ENCODE measurements around the gene GOLIM4. TPM values are rescaled to one million over a fixed set of nuclear protein-coding genes. Genes with fewer than 3 reads are reported as not detected.

The GOLIM4 gene
- polyA plus RNA-seq, 2 of the 4 experiments (the other 2 are of a cell fraction), result 22.4 to 23.6 TPM

DNA sequence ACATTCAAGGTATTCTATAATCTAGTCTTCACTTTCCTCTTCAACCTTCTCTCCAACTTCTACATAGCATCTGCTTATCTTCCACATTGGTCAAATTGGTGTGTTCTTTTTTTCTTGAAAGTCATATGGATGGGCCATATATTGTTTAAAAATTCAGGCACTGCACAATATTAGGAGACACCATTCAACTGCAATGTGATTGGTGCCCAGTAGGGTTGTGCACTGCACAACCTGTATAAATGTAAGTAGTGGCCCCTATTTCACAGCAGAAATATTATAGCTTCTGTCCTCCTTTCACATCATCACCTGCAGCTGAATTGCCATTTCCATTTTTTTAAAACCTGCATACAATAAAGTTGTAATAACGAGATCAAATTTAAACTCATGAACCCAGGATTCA is 18.1 kb upstream of the GOLIM4 start:
- Histone ChIP-seq H3K4me2 (no peak overlapping the region), H3K4me1 (0 out of 3 replicates have a peak, but pooled peaks cover 5% of the 10 kb centered on the region), H3K9me3 (no peaks in the 10 kb centered on the region), H3K4me3 (no peak overlapping the region), H3K27ac (no peak overlapping the region)
- no peak for ATAC-seq
- TF ChIP-seq SREBF2 (IDR thresholded peaks at IDR 0.05) (no peak), JUN (IDR thresholded peaks at IDR 0.05) (no peak)
- ChIA-PET CTCF (no interaction called here), POLR2A (no interaction called here)
- WGBS (ENCODE audit: missing lambda C conversion rate), result 0% methylated on average over 1 of the region's 1 CpG
- no peak for DNase-seq (ENCODE audit: low read depth in 1 of 2, low spot score in 1 of 2)
- no peak for FAIRE-seq

DNA sequence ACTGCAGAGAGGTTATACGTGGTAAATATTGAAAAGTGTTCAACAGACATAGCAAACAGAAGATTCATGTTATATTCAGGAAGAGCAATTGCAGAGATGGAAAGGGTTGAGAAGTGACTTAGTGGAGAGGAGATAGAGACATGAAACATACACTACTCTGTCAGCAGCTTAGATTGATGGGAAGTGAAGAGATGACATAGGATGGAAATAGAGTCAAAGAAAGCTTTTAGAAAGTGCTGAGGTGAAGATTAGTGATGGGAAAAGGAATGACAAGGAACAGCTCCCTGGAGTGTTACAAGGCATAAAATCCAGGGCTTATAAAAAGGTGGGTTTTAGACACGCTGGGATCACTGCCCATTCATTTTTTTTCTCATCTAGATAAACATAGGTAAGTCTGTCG is 17.2 kb upstream of the GOLIM4 start:
- no peak for ATAC-seq
- 16% methylated on average over 3 of the region's 3 CpGs for WGBS (ENCODE audit: missing lambda C conversion rate)

DNA sequence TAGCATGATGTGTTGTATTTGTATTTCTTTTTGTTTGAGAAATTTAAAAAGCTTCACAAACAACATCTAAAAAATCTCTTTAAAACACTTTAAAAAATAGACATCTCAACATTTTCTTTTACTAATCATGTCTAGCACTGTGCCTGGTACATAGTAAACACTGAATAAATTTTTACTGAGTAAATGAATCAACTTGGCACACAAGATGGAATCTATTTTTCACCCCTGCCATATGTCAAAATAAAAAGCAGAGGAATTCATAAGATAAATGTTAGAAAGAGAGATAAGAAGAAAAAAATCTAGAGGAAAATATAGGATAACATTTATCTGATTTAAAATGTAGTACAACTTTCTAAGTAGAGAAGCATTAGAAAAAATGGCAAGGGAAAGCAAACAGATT is 8.6 kb upstream of the GOLIM4 start:
- POLR2A ChIA-PET, result no interaction called here
- no peak overlapping the region for H3K27ac ChIP-seq
- H3K4me3 ChIP-seq, result no peak overlapping the region

More for the DNA sequence above, 17.2 kb upstream of the GOLIM4 start:
- H3K4me2 ChIP-seq, result no peak overlapping the region
- no peak overlapping the region for H3K4me3 ChIP-seq
- TF ChIP-seq ESRRA (IDR thresholded peaks at IDR 0.05; ENCODE audit: borderline replicate concordance, low read length) (no peak), NR3C1 (IDR thresholded peaks at IDR 0.05) (no peak), HMGXB4 (CRISPR knock-in tag; IDR thresholded peaks at IDR 0.05; ENCODE audit: borderline replicate concordance) (no peak), FOSL2 (IDR thresholded peaks at IDR 0.05) (no peak), FOSL2 (CRISPR knock-in tag; IDR thresholded peaks at IDR 0.05) (no peak), FOXS1 (CRISPR knock-in tag; IDR thresholded peaks at IDR 0.05) (no peak), EHF (CRISPR knock-in tag; IDR thresholded peaks at IDR 0.05) (no peak), GATA3 (IDR thresholded peaks at IDR 0.05; ENCODE audit: borderline replicate concordance) (no peak), POLR2A (IDR thresholded peaks at IDR 0.05; ENCODE audit: low read length) (no peak), CHD2 (IDR thresholded peaks at IDR 0.05; ENCODE audit: low read length, partially characterized antibody) (no peak), SREBF2 (IDR thresholded peaks at IDR 0.05) (no peak), ZNF302 (CRISPR knock-in tag; IDR thresholded peaks at IDR 0.05) (no peak), EP300 (IDR thresholded peaks at IDR 0.05) (no peak), USF2 (IDR thresholded peaks at IDR 0.05) (no peak), ELK1 (IDR thresholded peaks at IDR 0.05; ENCODE audit: low read depth, low read length) (no peak), PHF8 (IDR thresholded peaks at IDR 0.05; ENCODE audit: borderline replicate concordance, low read depth) (no peak), CHD4 (IDR thresholded peaks at IDR 0.05; ENCODE audit: borderline replicate concordance) (no peak), RNF2 (IDR thresholded peaks at IDR 0.05; ENCODE audit: borderline replicate concordance, low read depth) (no peak)
- TF ChIP-seq, protein P1, sequence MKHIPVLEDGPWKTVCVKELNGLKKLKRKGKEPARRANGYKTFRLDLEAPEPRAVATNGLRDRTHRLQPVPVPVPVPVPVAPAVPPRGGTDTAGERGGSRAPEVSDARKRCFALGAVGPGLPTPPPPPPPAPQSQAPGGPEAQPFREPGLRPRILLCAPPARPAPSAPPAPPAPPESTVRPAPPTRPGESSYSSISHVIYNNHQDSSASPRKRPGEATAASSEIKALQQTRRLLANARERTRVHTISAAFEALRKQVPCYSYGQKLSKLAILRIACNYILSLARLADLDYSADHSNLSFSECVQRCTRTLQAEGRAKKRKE (CRISPR knock-in tag; IDR thresholded peaks at IDR 0.05; ENCODE audit: low read depth), result no peak
- CTCF ChIA-PET, result no interaction called here
- no peak overlapping the region for H3K27ac ChIP-seq
- DNase-seq (ENCODE audit: low read depth in 1 of 2, low spot score in 1 of 2) (no peak), FAIRE-seq (no peak)
- no peaks in the 10 kb centered on the region for H3K9me3 ChIP-seq
- H3K4me1 ChIP-seq, result 0 out of 3 replicates have a peak, but pooled peaks cover 4% of the 10 kb centered on the region
- POLR2A ChIA-PET, result no interaction called here

More for the DNA sequence above, 8.6 kb upstream of the GOLIM4 start:
- TF ChIP-seq ESRRA (IDR thresholded peaks at IDR 0.05; ENCODE audit: borderline replicate concordance, low read length) (no peak), MYC (IDR thresholded peaks at IDR 0.05; ENCODE audit: borderline replicate concordance, low read length) (no peak), RFX5 (IDR thresholded peaks at IDR 0.05) (no peak), FOSL2 (IDR thresholded peaks at IDR 0.05) (no peak), FOSL2 (CRISPR knock-in tag; IDR thresholded peaks at IDR 0.05) (no peak), SMC3 (IDR thresholded peaks at IDR 0.05) (no peak), JUN (IDR thresholded peaks at IDR 0.05) (no peak)
- CTCF ChIA-PET, result interaction anchor here (0.6 kb wide), 1 partner anchor 132 kb away, joined by 3 read pairs; no protein-coding TSS in a partner anchor
- ATAC-seq (no peak), DNase-seq (ENCODE audit: low read depth in 1 of 2, low spot score in 1 of 2) (no peak), FAIRE-seq (no peak)
- H3K4me1 ChIP-seq, result no peaks in the 10 kb centered on the region
- no peak overlapping the region for H3K4me2 ChIP-seq
- H3K9me3 ChIP-seq, result no peaks in the 10 kb centered on the region

Measured in A549 (cell line).